GM12878 (cell line): Measurements from ENCODE around the gene UBE2J2.

Experiments used
- CHD2 ChIP-seq: IDR thresholded peaks from 2 replicates; pipeline ENCODE4 v1.6.1; 2011; ENCODE audit warnings: low read depth, low read length, improper control_type of control experiment, borderline replicate concordance
- CTCF ChIP-seq, 3 experiments: IDR thresholded peaks in 2 of 3; conservative IDR thresholded peaks in 1 of 3; 2 replicates each; pipeline ENCODE4 v1.5.1; 2011; ENCODE audit warnings: low read depth in 3 of 3, low read length in 3 of 3, mild to moderate bottlenecking in 3 of 3, control low read depth in 2 of 3, moderate library complexity in 2 of 3, inconsistent platforms in 1 of 3, mixed read lengths in 1 of 3; ENCODE audit not compliant: control insufficient read depth in 2 of 3, insufficient read depth in 1 of 3; ENCODE audit errors: extremely low read depth in 1 of 3
- FOXM1 ChIP-seq: IDR thresholded peaks from 2 replicates; pipeline ENCODE4 v1.6.1; 2012; ENCODE audit warnings: low read depth, mild to moderate bottlenecking, inconsistent platforms, low read length, moderate library complexity
- GATAD2B ChIP-seq: fragments of 450-650 bp; conservative IDR thresholded peaks from 2 replicates; pipeline ENCODE4 v1.6.1; 2017; ENCODE audit warnings: low read depth, mild to moderate bottlenecking, moderate library complexity
- NFIC ChIP-seq: IDR thresholded peaks from 2 replicates; pipeline ENCODE4 v1.6.1; 2012; ENCODE audit warnings: low read depth, mild to moderate bottlenecking, inconsistent platforms, low read length, moderate library complexity

GRCh38 chr1:1232796-1233566 is 40.7 kb downstream of the UBE2J2 start:
- TF ChIP-seq CTCF (IDR thresholded peaks at IDR 0.05 in 2 of 3, conservative IDR thresholded peaks at IDR 0.05 in 1 of 3; ENCODE audit: control insufficient read depth in 2 of 3, extremely low read depth in 1 of 3, insufficient read depth in 1 of 3, low read depth in 3 of 3, low read length in 3 of 3) (no peak), GATAD2B (no peak), NFIC (no peak), CHD2 (no peak), FOXM1 (no peak)
